H9 (cell line): ENCODE measurements around the gene SECTM1. TPM values are rescaled to one million over a fixed set of nuclear protein-coding genes. Genes with fewer than 3 reads are reported as not detected.

ENCODE experiments used
- DNase-seq: peaks from one replicate; pipeline ENCODE4 v3.0.0-alpha.2; 2017
- H2AFZ ChIP-seq: one replicate; pipeline ENCODE4 v1.6.1; 2013; ENCODE audit warnings: mild to moderate bottlenecking, low read length, control low read depth, moderate library complexity
- H2AK5ac ChIP-seq: 2 replicates; pipeline ENCODE4 v1.6.1; 2013; ENCODE audit warnings: low read length, control low read depth, mixed read lengths; ENCODE audit not compliant: insufficient read length
- H2BK120ac ChIP-seq: one replicate; pipeline ENCODE4 v1.6.1; 2013; ENCODE audit warnings: low read depth, mild to moderate bottlenecking, low read length, control low read depth, inconsistent platforms; ENCODE audit not compliant: poor library complexity, severe bottlenecking
- H2BK12ac ChIP-seq: 2 replicates; pipeline ENCODE4 v1.6.1; 2013; ENCODE audit warnings: low read length, control low read depth, mixed read lengths, low read depth; ENCODE audit not compliant: insufficient read length
- H2BK15ac ChIP-seq: 2 replicates; pipeline ENCODE4 v1.6.1; 2013; ENCODE audit warnings: low read depth, low read length, control low read depth
- H2BK20ac ChIP-seq: one replicate; pipeline ENCODE4 v1.6.1; 2013; ENCODE audit warnings: low read depth, mild to moderate bottlenecking, low read length, control low read depth, inconsistent platforms; ENCODE audit not compliant: poor library complexity, severe bottlenecking
- H2BK5ac ChIP-seq: 2 replicates; pipeline ENCODE4 v1.6.1; 2013; ENCODE audit warnings: low read length, control low read depth, mixed read lengths; ENCODE audit not compliant: insufficient read length
- H3K14ac ChIP-seq: 2 replicates; pipeline ENCODE4 v1.6.1; 2013; ENCODE audit warnings: low read length, control low read depth; ENCODE audit not compliant: insufficient read depth
- H3K18ac ChIP-seq: 2 replicates; pipeline ENCODE4 v1.6.1; 2013; ENCODE audit warnings: low read depth, mild to moderate bottlenecking, mixed read lengths, low read length, control low read depth; ENCODE audit not compliant: insufficient read length
- H3K23ac ChIP-seq: 2 replicates; pipeline ENCODE4 v1.6.1; 2013; ENCODE audit warnings: low read length, control low read depth, mixed read lengths, low read depth; ENCODE audit not compliant: insufficient read length
- H3K23me2 ChIP-seq: 2 replicates; pipeline ENCODE4 v1.6.1; 2013; ENCODE audit warnings: low read depth, mild to moderate bottlenecking, mixed read lengths, low read length, control low read depth; ENCODE audit not compliant: insufficient read length, poor library complexity, severe bottlenecking
- H3K27ac ChIP-seq: 2 replicates; pipeline ENCODE4 v1.5.1; 2013; ENCODE audit warnings: low read length, control low read depth, mixed read lengths, low read depth; ENCODE audit not compliant: insufficient read length
- H3K27me3 ChIP-seq: 2 replicates; pipeline ENCODE4 v1.6.1; 2013; ENCODE audit warnings: low read length, control low read depth, inconsistent platforms; ENCODE audit not compliant: insufficient read depth
- H3K4ac ChIP-seq: 2 replicates; pipeline ENCODE4 v1.6.1; 2013; ENCODE audit warnings: low read depth, mild to moderate bottlenecking, control low read depth, inconsistent platforms, low read length, moderate library complexity
- H3K4me1 ChIP-seq: 2 replicates; pipeline ENCODE4 v1.6.1; 2013; ENCODE audit warnings: low read length, control low read depth, inconsistent platforms; ENCODE audit not compliant: insufficient read depth
- H3K4me2 ChIP-seq: 2 replicates; pipeline ENCODE4 v1.6.1; 2013; ENCODE audit warnings: low read length, control low read depth, mixed read lengths; ENCODE audit not compliant: insufficient read length, insufficient read depth
- H3K56ac ChIP-seq: 2 replicates; pipeline ENCODE4 v1.6.1; 2013; ENCODE audit warnings: low read depth, mild to moderate bottlenecking, mixed read lengths, low read length, control low read depth; ENCODE audit not compliant: insufficient read length
- H3K79me1 ChIP-seq: 2 replicates; pipeline ENCODE4 v1.6.1; 2013; ENCODE audit warnings: low read depth, mild to moderate bottlenecking, moderate library complexity, low read length, control low read depth, inconsistent platforms; ENCODE audit not compliant: insufficient read depth, poor library complexity, severe bottlenecking
- H3K79me2 ChIP-seq: 2 replicates; pipeline ENCODE4 v1.6.1; 2013; ENCODE audit warnings: low read length, control low read depth, inconsistent platforms; ENCODE audit not compliant: insufficient read depth
- H3K9ac ChIP-seq: 2 replicates; pipeline ENCODE4 v1.6.1; 2013; ENCODE audit warnings: low read length, control low read depth, mixed read lengths; ENCODE audit not compliant: insufficient read length; ENCODE audit errors: extremely low read depth
- H3K9me3 ChIP-seq: one replicate; pipeline ENCODE4 v1.6.1; 2013; ENCODE audit warnings: low read depth, low read length, inconsistent platforms; ENCODE audit not compliant: control insufficient read depth
- H3T11ph ChIP-seq: one replicate; pipeline ENCODE4 v1.6.1; 2013; ENCODE audit warnings: mild to moderate bottlenecking, low read length, control low read depth, inconsistent platforms
- H4K20me1 ChIP-seq: one replicate; pipeline ENCODE4 v1.6.1; 2013; ENCODE audit not compliant: control insufficient read depth, insufficient read length, insufficient read depth
- H4K5ac ChIP-seq: 2 replicates; pipeline ENCODE4 v1.6.1; 2013; ENCODE audit warnings: low read depth, mild to moderate bottlenecking, mixed read lengths, low read length, control low read depth; ENCODE audit not compliant: insufficient read length
- H4K8ac ChIP-seq: replicated peaks from 2 replicates; pipeline ENCODE4 v1.6.1; 2013; ENCODE audit warnings: low read length, control low read depth, mixed read lengths, low read depth; ENCODE audit not compliant: insufficient read length
- H4K91ac ChIP-seq: 2 replicates; pipeline ENCODE4 v1.6.1; 2013; ENCODE audit warnings: low read depth, mild to moderate bottlenecking, moderate library complexity, mixed read lengths, low read length, control low read depth; ENCODE audit not compliant: insufficient read length
- H3K27ac Mint-ChIP-seq, 3 experiments: 2 replicates in 2 of 3; 3 replicates in 1 of 3; pipeline ENCODE4 v1.8.0; 2020 to 2021; ENCODE audit warnings: mixed read lengths in 3 of 3, mild to moderate bottlenecking in 1 of 3, moderate library complexity in 1 of 3
- H3K27me3 Mint-ChIP-seq: 2 replicates; pipeline ENCODE4 v1.8.0; 2021; ENCODE audit warnings: low read depth, mild to moderate bottlenecking, moderate library complexity, mixed read lengths
- H3K36me3 Mint-ChIP-seq, 3 experiments: 2 replicates in 2 of 3; 3 replicates in 1 of 3; pipeline ENCODE4 v1.8.0; 2020 to 2021; ENCODE audit warnings: low read depth in 3 of 3, mixed read lengths in 3 of 3; ENCODE audit not compliant: insufficient read depth in 1 of 3
- H3K4me1 Mint-ChIP-seq, 2 experiments: 2 replicates each; pipeline ENCODE4 v1.8.0; 2020; ENCODE audit warnings: mixed read lengths in 2 of 2
- H3K4me3 Mint-ChIP-seq, 2 experiments: 2 replicates in 1 of 2; 3 replicates in 1 of 2; pipeline ENCODE4 v1.8.0; 2020 to 2021; ENCODE audit warnings: mild to moderate bottlenecking in 2 of 2, mixed read lengths in 2 of 2, moderate library complexity in 1 of 2
- H3K9me3 Mint-ChIP-seq, 2 experiments: 2 replicates in 1 of 2; 3 replicates in 1 of 2; pipeline ENCODE4 v1.8.0; 2020; ENCODE audit warnings: mild to moderate bottlenecking in 2 of 2, mixed read lengths in 2 of 2, moderate library complexity in 1 of 2
- WGBS: extraction: QIAGEN DNeasy Blood & Tissue Kit; methylation state at CpG from one replicate; pipeline ENCODE4 v1.1.7; 2013; ENCODE audit warnings: missing lambda C conversion rate, low lambda C conversion rate, mixed read lengths; ENCODE audit not compliant: insufficient read length; ENCODE audit errors: extremely low coverage; 5-methylcytosine and 5-hydroxymethylcytosine counted together
- total RNA-seq: library from RNA; stranded (reverse); gene quantifications from 2 replicates; pipeline ENCODE4 v1.2.1, GENCODE V29; 2021
- TF ChIP-seq, protein P1 (sequence below): fragments of 200-600 bp; sonication (generic); conservative IDR thresholded peaks from 3 replicates; pipeline ENCODE4 v1.8.0; 2021; ENCODE audit warnings: antibody characterized with exemption, mild to moderate bottlenecking

SECTM1 gene
- total RNA-seq, 1 experiment from 2014 or later, result 0.28 TPM

DNA sequence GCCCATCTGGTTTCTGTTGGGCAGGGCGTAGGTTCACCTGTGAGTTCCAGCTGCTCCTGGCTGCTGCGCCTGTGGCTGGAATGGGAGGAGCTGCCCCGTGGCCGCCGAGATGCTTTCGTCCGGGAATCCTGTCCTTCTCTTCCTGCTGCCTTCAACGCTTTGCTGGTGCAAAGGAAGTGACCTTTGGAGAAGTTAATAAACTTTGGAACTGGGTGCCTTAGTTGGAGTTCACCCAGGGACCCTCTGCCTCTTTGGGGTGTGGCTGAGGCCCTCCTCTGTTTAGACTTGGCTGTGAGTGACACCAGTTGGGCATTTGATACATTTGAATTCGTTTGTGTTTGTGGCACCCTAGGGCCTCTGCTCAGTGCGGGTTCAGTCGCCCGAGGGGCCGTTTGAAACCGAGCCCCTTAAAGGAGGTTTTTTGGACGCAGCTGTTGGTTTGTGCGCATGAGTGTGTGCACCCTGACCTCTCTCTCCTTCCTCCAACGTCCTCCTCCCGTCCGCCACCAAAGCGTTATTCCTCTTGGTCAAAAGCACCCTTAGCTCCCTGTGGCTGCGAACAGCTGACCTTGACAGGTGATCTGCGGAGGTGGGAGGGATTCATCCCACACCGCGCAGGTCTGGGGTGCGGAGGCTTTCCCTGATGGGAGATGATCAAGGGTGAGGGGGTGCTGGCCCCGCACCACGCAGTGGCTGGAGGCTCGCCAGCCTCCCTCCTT lies 9.0 kb upstream of the SECTM1 start:
- H3K4me2 ChIP-seq, result no peak overlapping the region
- no peak overlapping the region for H3K9ac ChIP-seq
- H2BK15ac ChIP-seq, result no peak overlapping the region
- H2BK12ac ChIP-seq, result no peak overlapping the region
- Mint-ChIP-seq H3K27me3 (peaks cover 61% of the 10 kb centered on the region), H3K4me1 (peaks cover 13 to 20% of the 10 kb centered on the region in 2 experiments), H3K4me3 (no peak overlapping the region), H3K27ac (no peak overlapping the region), H3K9me3 (peaks cover 14 to 15% of the 10 kb centered on the region in 2 experiments), H3K36me3 (peaks cover 3 to 8% (median 6%) of the 10 kb centered on the region in 3 experiments; a peak in 5 of 7 replicates)
- no peak overlapping the region for H2AK5ac ChIP-seq
- no peaks in the 10 kb centered on the region for H3K79me1 ChIP-seq
- peaks cover 2% of the 10 kb centered on the region for H3K23me2 ChIP-seq
- H4K91ac ChIP-seq, result no peak overlapping the region
- DNase-seq, result no peak
- H4K20me1 ChIP-seq, result no peaks in the 10 kb centered on the region
- no CpG with 5 or more reads among the region's 28 CpGs for WGBS
- no peak overlapping the region for H3T11ph ChIP-seq
- no peak overlapping the region for H4K5ac ChIP-seq
- H2BK120ac ChIP-seq, result no peak overlapping the region
- no peaks in the 10 kb centered on the region for H3K9me3 ChIP-seq
- no peaks in the 10 kb centered on the region for H3K4me1 ChIP-seq
- no peak overlapping the region for H3K23ac ChIP-seq
- no peak overlapping the region for H3K18ac ChIP-seq
- H3K56ac ChIP-seq, result no peak overlapping the region
- H2BK5ac ChIP-seq, result no peak overlapping the region
- H3K79me2 ChIP-seq, result no peaks in the 10 kb centered on the region
- no peak overlapping the region for H2AFZ ChIP-seq
- no peak overlapping the region for H2BK20ac ChIP-seq
- no peak overlapping the region for H3K4ac ChIP-seq
- TF ChIP-seq, protein P1, sequence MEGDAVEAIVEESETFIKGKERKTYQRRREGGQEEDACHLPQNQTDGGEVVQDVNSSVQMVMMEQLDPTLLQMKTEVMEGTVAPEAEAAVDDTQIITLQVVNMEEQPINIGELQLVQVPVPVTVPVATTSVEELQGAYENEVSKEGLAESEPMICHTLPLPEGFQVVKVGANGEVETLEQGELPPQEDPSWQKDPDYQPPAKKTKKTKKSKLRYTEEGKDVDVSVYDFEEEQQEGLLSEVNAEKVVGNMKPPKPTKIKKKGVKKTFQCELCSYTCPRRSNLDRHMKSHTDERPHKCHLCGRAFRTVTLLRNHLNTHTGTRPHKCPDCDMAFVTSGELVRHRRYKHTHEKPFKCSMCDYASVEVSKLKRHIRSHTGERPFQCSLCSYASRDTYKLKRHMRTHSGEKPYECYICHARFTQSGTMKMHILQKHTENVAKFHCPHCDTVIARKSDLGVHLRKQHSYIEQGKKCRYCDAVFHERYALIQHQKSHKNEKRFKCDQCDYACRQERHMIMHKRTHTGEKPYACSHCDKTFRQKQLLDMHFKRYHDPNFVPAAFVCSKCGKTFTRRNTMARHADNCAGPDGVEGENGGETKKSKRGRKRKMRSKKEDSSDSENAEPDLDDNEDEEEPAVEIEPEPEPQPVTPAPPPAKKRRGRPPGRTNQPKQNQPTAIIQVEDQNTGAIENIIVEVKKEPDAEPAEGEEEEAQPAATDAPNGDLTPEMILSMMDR, result no peak
- no peaks in the 10 kb centered on the region; the same call in 1 of the 2 replicates for H3K27me3 ChIP-seq
- H3K27ac ChIP-seq, result no peak overlapping the region
- H4K8ac ChIP-seq, result no peak overlapping the region
- no peak overlapping the region for H3K14ac ChIP-seq
